Measurements from ENCODE around the gene TGFB1. TPM values are rescaled to one million over a fixed set of nuclear protein-coding genes. Genes with fewer than 3 reads are reported as not detected.

The TGFB1 gene
- total and polyA plus RNA-seq, 12 donors = 9.7 to 44.9 (median 13.9) TPM

DNA sequence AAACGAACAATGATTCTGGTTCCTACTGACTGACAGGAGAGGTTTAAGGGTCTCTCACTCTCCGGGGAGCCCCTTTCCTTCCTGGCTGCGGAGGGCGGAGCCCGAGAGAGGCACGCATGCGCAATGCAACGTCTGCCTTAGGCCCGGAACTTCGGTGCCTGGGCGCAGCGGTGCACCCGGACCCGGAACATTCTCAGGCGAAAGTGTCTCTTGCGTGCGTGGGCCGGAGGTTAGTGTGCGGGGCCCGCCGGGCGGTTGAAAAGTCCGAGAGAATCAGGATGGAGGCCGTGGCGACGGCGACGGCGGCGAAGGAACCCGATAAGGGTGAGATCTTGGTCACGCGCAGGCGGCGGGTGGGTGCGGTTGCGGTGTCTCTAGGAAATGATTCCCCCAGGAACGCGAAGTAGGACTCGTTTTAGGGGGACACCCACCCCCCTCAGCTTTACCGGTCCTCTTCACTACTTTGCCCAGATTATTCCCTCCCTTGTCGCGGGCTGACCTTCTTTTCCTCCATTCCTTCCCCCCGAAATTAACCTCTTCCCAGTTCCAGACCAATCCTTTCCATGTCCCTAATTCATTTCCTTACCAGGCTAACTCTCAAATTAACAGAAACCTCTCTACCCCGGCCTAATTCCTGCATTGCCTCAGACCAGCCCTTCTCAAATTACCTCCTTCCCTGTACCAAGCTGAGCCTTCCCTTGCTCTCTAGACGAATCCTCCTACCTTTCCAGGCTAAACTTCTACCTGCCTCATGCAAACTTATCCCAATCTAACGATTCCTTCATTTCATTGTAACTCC lies 43.5 kb downstream of the TGFB1 start, which contains the start of gene CCDC97:
CCDC97 (plus strand) TSS at position 140 of the 799 bp plus-strand sequence; CDS start at position 279, 139 bp downstream.
- H3K36me3 ChIP-seq = peaks cover 0 to 65% (median 42%) of the 10 kb centered on the region in 9 donors

DNA sequence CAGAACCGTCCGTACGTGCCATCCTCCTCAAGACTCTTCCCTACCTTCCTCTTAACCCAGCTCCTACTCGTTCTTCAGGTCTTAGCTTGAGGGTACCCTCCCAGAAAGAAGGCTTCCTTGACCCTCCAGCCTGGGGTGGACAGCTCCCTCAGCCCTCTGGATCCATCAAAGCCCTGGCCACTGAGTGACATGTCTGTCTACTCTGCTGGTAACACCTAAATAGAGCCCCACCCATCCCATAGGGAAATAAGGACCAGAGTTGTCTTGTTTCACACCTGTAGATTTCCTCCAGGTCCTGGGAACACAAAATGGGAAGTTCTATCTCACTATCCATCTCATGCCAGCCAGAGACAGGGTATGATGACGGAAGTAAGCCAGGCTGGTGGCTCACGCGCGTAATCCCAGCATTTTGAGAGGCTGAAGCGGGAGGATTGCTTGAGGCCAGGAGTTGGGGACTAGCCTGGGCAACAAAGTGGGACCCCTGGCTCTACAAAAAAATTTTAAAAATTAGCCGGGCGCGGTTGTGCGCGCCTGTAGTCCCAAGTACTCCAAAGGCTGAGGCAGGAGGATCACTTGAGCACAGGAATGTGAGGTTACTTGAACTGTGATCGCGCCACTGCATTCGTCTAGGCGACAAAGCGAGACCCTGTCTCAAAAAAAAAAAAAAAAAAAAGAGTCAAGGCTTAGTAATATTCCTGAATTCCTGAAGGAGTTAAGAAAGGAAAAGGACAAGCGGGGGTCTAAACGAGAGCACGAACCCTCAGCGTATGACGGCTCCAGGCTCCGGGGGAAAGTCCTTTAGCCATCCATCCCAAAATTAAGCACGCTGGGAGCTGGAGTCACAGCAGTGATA lies 44.3 kb downstream of the TGFB1 start:
- WGBS, 2 donors = 10 to 15% methylated on average over 26 of the region's 26 CpGs
- H3K36me3 ChIP-seq = peaks cover 0 to 65% (median 47%) of the 10 kb centered on the region in 9 donors
- intact Hi-C loops (cut with DNase I) = loop anchor here (2.0 to 5.0 kb wide), 10 partner anchors 42 to 337 kb away; partner anchors contain the start of genes TGFB1 (in 6 of the 10), HNRNPUL1 (in 3 of the 10), B3GNT8 (in 2 of the 10) and DMAC2 (in 1 of the 10)
- H3K27ac ChIP-seq = peak overlapping the region; percentile 89 to 99 (median 94)
- peak overlapping the region; percentile 15 to 84 (median 70) for H3K4me3 ChIP-seq
- TF ChIP-seq, protein P1, sequence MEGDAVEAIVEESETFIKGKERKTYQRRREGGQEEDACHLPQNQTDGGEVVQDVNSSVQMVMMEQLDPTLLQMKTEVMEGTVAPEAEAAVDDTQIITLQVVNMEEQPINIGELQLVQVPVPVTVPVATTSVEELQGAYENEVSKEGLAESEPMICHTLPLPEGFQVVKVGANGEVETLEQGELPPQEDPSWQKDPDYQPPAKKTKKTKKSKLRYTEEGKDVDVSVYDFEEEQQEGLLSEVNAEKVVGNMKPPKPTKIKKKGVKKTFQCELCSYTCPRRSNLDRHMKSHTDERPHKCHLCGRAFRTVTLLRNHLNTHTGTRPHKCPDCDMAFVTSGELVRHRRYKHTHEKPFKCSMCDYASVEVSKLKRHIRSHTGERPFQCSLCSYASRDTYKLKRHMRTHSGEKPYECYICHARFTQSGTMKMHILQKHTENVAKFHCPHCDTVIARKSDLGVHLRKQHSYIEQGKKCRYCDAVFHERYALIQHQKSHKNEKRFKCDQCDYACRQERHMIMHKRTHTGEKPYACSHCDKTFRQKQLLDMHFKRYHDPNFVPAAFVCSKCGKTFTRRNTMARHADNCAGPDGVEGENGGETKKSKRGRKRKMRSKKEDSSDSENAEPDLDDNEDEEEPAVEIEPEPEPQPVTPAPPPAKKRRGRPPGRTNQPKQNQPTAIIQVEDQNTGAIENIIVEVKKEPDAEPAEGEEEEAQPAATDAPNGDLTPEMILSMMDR (IDR thresholded peaks at IDR 0.05) = no peak
- ATAC-seq (peak; percentile 4 to 48 (median 23)), DNase-seq (no peak)
- H3K27me3 ChIP-seq = no peaks in the 10 kb centered on the region
- H3K9me3 ChIP-seq = no peaks in the 10 kb centered on the region
- H3K4me1 ChIP-seq = peaks cover 11 to 72% (median 47%) of the 10 kb centered on the region in 9 donors

More for the DNA sequence above, 43.5 kb downstream of the TGFB1 start, which contains the start of gene CCDC97:
- peak within 1 kb of the TSS; percentile 89 to 99 (median 94) for H3K27ac ChIP-seq
- 0% methylated on average over 47 of the region's 47 CpGs for WGBS, 2 donors
- DNase-seq (peak; percentile 88 to 89), ATAC-seq (peak; percentile 82 to 93 (median 87))
- H3K9me3 ChIP-seq = no peaks in the 10 kb centered on the region
- TF ChIP-seq, protein P1 (IDR thresholded peaks at IDR 0.05) = peak in 2 of 9 donors; percentile 8 to 14
- peaks cover 6 to 64% (median 39%) of the 10 kb centered on the region in 9 donors for H3K4me1 ChIP-seq
- intact Hi-C loops (cut with DNase I) = loop anchor here in 6 of 10 donors (2.0 to 5.0 kb wide), 5 partner anchors 42 to 127 kb away; partner anchors contain the start of genes TGFB1 (in 6 of the 6), B3GNT8 (in 1 of the 6) and DMAC2 (in 1 of the 6)
- no peaks in the 10 kb centered on the region for H3K27me3 ChIP-seq
- H3K4me3 ChIP-seq = peak within 1 kb of the TSS; percentile 15 to 84 (median 70)

DNA sequence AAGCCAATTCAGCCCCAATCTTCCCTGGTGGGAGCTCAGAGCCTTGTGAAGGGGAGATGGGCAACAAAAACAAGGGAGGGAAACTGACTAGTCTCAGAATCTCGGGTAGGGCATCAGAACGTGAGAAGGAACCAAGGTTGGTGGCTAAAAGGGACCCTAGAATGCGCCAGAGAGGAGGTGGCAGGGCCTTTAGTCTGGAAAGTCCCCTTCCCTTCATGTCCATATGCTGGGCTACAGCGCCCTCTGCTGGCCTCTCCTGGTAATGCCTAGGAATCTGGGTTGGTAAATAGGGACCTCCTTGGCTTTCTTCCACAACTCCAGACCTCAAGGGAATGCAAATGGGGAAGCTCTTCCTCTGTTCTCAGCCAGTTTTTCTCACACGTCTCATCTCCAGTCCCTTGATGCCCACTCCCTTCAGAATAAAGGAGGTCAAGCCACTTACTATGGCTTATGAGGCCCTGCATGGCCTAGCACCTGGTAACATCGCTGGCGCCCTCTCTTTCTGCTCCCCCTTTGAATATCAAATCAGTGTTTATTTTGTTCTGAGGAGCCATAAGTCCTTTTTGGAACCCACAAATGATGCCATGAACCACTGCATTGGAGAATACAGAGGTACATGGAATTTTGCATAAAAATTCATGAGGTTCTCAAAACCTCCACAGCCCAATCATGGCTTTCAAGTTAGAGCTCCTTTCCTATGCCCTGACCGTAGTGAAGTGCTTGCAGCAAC lies 45.1 kb downstream of the TGFB1 start:
- peak overlapping the region in 9 of 10 donors; percentile 92 to 99 (median 95) for H3K27ac ChIP-seq
- TF ChIP-seq, protein P1 (IDR thresholded peaks at IDR 0.05) = peak; percentile 89 to 98 (median 96)
- peaks cover 11 to 75% (median 51%) of the 10 kb centered on the region in 9 donors for H3K4me1 ChIP-seq
- DNase-seq (peak; percentile 94 to 95), ATAC-seq (peak; percentile 59 to 83 (median 72))
- 19 to 21% methylated on average over 8 of the region's 8 CpGs for WGBS, 2 donors
- no peaks in the 10 kb centered on the region for H3K9me3 ChIP-seq
- H3K27me3 ChIP-seq = no peaks in the 10 kb centered on the region
- peaks cover 1 to 65% (median 52%) of the 10 kb centered on the region in 9 donors for H3K36me3 ChIP-seq
- intact Hi-C loops (cut with DNase I) = loop anchor here (1.0 to 5.0 kb wide), 9 partner anchors 41 to 336 kb away; partner anchors contain the start of genes HNRNPUL1 (in 3 of the 10) and B3GNT8 (in 1 of the 10)
- peak overlapping the region in 7 of 10 donors; percentile 59 to 84 (median 79) for H3K4me3 ChIP-seq

Measured in heart right ventricle (tissue), 16 donors.